ENCODE data around the gene LRCH3.

The LRCH3 gene

DNA sequence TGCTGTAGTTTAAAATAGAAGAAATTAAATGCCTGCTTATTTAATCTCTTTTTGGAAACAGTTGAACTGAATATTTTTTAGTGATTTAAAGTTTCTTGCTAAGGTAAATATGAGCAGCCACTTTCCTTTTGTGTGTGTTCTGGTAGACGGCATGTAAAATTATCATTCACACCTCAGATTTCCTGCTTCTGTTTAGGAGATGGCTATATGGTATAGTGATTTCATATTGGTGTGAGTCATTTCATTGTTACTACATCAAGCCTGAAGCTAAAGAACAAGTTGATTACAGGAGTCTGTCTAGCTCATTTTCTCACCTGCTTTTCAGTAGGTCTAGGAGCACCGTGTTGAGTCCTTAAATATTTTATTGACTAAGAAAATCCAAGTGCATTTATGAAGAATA, 2.2 kb downstream of the LRCH3 start:
- Histone ChIP-seq H3K18ac (ENCODE audit: low read length) (no peak overlapping the region), H3K27ac (ENCODE audit: low read depth, low read length) (no peak overlapping the region), H3K79me1 (ENCODE audit: low read length) (peaks cover 4% of the 10 kb centered on the region), H3K23ac (ENCODE audit: low read length) (no peak overlapping the region), H4K8ac (ENCODE audit: low read depth, low read length) (no peak overlapping the region), H2BK15ac (replicated peaks; ENCODE audit: low read depth) (no peak overlapping the region), H3K36me3 (ENCODE audit: control insufficient read depth, insufficient read depth, low read length) (no peaks in the 10 kb centered on the region), H2BK5ac (ENCODE audit: low read length) (no peak overlapping the region), H3K4me1 (ENCODE audit: control insufficient read depth, low read depth, low read length) (no peaks in the 10 kb centered on the region), H3K4ac (ENCODE audit: low read depth, low read length) (no peak overlapping the region), H3K4me2 (ENCODE audit: low read length) (no peak overlapping the region), H2BK120ac (ENCODE audit: low read depth, low read length) (no peak overlapping the region), H3K9ac (ENCODE audit: low read length) (no peak overlapping the region), H3K56ac (ENCODE audit: low read length) (no peak overlapping the region), H3K4me3 (ENCODE audit: low read length) (no peak overlapping the region), H2AK5ac (ENCODE audit: low read length) (no peak overlapping the region), H4K5ac (ENCODE audit: low read length) (no peak overlapping the region), H3K79me2 (ENCODE audit: control insufficient read depth, insufficient read depth, low read length) (peaks cover 43% of the 10 kb centered on the region), H3K27me3 (ENCODE audit: insufficient read depth, low read length, poor library complexity) (no peaks in the 10 kb centered on the region)
- no CpG with 5 or more reads among the region's 2 CpGs for WGBS (ENCODE audit: extremely low coverage, insufficient coverage, low lambda C conversion rate)
- peak; percentile 30 for DNase-seq

DNA sequence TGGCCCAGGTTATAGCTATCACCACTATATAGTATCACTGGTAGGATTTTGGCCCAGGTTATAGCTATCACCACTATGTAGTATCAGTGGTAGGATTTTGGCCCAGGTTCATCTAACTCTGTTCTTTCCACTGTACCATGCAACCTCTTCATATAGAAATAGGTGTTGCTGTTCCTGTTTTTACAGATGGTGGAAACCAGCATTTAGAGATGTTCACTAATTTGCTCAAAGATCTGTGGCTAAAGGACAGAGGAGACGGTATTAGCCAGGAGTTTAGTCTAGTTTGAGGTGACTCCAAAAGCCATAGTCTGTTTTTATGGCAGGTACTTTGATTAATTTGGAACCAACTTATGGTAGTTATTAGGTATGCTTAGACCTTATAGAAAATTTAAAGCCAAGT, 3.1 kb downstream of the LRCH3 start:
- H3K79me2 ChIP-seq (ENCODE audit: control insufficient read depth, insufficient read depth, low read length) = peaks cover 50% of the 10 kb centered on the region
- H2BK5ac ChIP-seq (ENCODE audit: low read length) = no peak overlapping the region
- H2AK5ac ChIP-seq (ENCODE audit: low read length) = no peak overlapping the region
- no peak for DNase-seq
- H3K4me1 ChIP-seq (ENCODE audit: control insufficient read depth, low read depth, low read length) = no peaks in the 10 kb centered on the region
- H3K23ac ChIP-seq (ENCODE audit: low read length) = no peak overlapping the region
- no peak overlapping the region for H3K56ac ChIP-seq (ENCODE audit: low read length)
- no peaks in the 10 kb centered on the region for H3K27me3 ChIP-seq (ENCODE audit: insufficient read depth, low read length, poor library complexity)
- WGBS (ENCODE audit: extremely low coverage, insufficient coverage, low lambda C conversion rate) = no CpG with 5 or more reads among the region's 1 CpG
- no peak overlapping the region for H4K5ac ChIP-seq (ENCODE audit: low read length)
- no peak overlapping the region for H3K27ac ChIP-seq (ENCODE audit: low read depth, low read length)
- no peak overlapping the region for H4K8ac ChIP-seq (ENCODE audit: low read depth, low read length)
- peaks cover 8% of the 10 kb centered on the region for H3K79me1 ChIP-seq (ENCODE audit: low read length)
- H3K4me2 ChIP-seq (ENCODE audit: low read length) = no peak overlapping the region
- H3K4me3 ChIP-seq (ENCODE audit: low read length) = no peak overlapping the region
- no peak overlapping the region for H2BK120ac ChIP-seq (ENCODE audit: low read depth, low read length)
- H3K36me3 ChIP-seq (ENCODE audit: control insufficient read depth, insufficient read depth, low read length) = no peaks in the 10 kb centered on the region
- H3K18ac ChIP-seq (ENCODE audit: low read length) = no peak overlapping the region
- no peak overlapping the region for H2BK15ac ChIP-seq (replicated peaks; ENCODE audit: low read depth)
- H3K4ac ChIP-seq (ENCODE audit: low read depth, low read length) = no peak overlapping the region
- no peak overlapping the region for H3K9ac ChIP-seq (ENCODE audit: low read length)

DNA sequence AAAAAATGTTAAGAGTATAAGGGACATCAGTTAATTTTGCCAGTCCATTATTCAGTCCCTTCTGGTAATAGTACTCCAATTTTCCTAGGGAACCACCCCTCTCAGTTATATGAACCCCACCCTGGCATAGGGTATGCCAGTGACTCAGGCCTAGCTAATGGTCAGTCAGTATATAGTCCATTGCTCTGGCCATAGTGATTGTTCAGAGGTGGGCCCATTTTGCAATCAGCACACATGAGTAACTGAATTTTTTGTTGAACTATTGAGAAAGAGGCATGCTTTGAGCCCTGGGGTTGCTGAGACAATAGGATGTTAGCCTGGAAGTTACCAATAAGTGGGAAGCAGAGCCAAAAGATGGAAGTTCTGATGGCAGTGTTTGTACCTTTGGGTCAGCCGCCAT, 4.1 kb downstream of the LRCH3 start:
- no peak overlapping the region for H2BK120ac ChIP-seq (ENCODE audit: low read depth, low read length)
- H3K27ac ChIP-seq (ENCODE audit: low read depth, low read length) = no peak overlapping the region
- H3K9ac ChIP-seq (ENCODE audit: low read length) = no peak overlapping the region
- no peak overlapping the region for H4K5ac ChIP-seq (ENCODE audit: low read length)
- no peak for DNase-seq
- H3K79me1 ChIP-seq (ENCODE audit: low read length) = peaks cover 8% of the 10 kb centered on the region
- H3K4ac ChIP-seq (ENCODE audit: low read depth, low read length) = no peak overlapping the region
- H3K18ac ChIP-seq (ENCODE audit: low read length) = no peak overlapping the region
- no peak overlapping the region for H2AK5ac ChIP-seq (ENCODE audit: low read length)
- no CpG with 5 or more reads among the region's 1 CpG for WGBS (ENCODE audit: extremely low coverage, insufficient coverage, low lambda C conversion rate)
- peaks cover 51% of the 10 kb centered on the region for H3K79me2 ChIP-seq (ENCODE audit: control insufficient read depth, insufficient read depth, low read length)
- no peak overlapping the region for H3K56ac ChIP-seq (ENCODE audit: low read length)
- H3K4me1 ChIP-seq (ENCODE audit: control insufficient read depth, low read depth, low read length) = no peaks in the 10 kb centered on the region
- H3K36me3 ChIP-seq (ENCODE audit: control insufficient read depth, insufficient read depth, low read length) = no peaks in the 10 kb centered on the region
- H2BK15ac ChIP-seq (replicated peaks; ENCODE audit: low read depth) = no peak overlapping the region
- no peaks in the 10 kb centered on the region for H3K27me3 ChIP-seq (ENCODE audit: insufficient read depth, low read length, poor library complexity)
- peak overlapping the region; percentile 39 for H4K8ac ChIP-seq (ENCODE audit: low read depth, low read length)
- no peak overlapping the region for H2BK5ac ChIP-seq (ENCODE audit: low read length)
- no peak overlapping the region for H3K4me2 ChIP-seq (ENCODE audit: low read length)
- no peak overlapping the region for H3K4me3 ChIP-seq (ENCODE audit: low read length)
- H3K23ac ChIP-seq (ENCODE audit: low read length) = peak overlapping the region; percentile 6

DNA sequence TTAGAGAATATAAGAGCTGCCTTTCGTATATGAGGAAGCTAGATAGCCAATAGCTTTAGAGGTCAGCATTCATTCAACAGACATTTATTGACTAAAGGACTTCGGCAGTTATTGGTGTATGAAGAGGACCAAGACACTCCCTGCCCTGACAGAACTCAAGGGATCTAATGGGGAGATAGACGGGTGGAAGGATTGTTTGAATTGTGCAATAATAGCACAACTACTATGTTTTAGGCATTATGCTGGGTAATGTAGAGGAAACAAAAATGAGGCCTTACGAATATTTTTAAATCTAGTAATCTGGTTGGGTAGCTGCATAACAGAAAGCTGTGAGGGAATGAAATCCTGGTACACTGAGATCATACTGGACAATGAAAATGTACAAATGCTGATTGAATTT, 5.0 kb downstream of the LRCH3 start:
- H3K27me3 ChIP-seq (ENCODE audit: insufficient read depth, low read length, poor library complexity) = no peaks in the 10 kb centered on the region
- no peak overlapping the region for H2BK120ac ChIP-seq (ENCODE audit: low read depth, low read length)
- no peaks in the 10 kb centered on the region for H3K36me3 ChIP-seq (ENCODE audit: control insufficient read depth, insufficient read depth, low read length)
- no peak overlapping the region for H3K4me3 ChIP-seq (ENCODE audit: low read length)
- no peaks in the 10 kb centered on the region for H3K4me1 ChIP-seq (ENCODE audit: control insufficient read depth, low read depth, low read length)
- H3K4me2 ChIP-seq (ENCODE audit: low read length) = no peak overlapping the region
- H2BK5ac ChIP-seq (ENCODE audit: low read length) = no peak overlapping the region
- H3K56ac ChIP-seq (ENCODE audit: low read length) = no peak overlapping the region
- no peak overlapping the region for H3K4ac ChIP-seq (ENCODE audit: low read depth, low read length)
- peaks cover 53% of the 10 kb centered on the region for H3K79me2 ChIP-seq (ENCODE audit: control insufficient read depth, insufficient read depth, low read length)
- H3K23ac ChIP-seq (ENCODE audit: low read length) = no peak overlapping the region
- H4K8ac ChIP-seq (ENCODE audit: low read depth, low read length) = no peak overlapping the region
- H3K27ac ChIP-seq (ENCODE audit: low read depth, low read length) = no peak overlapping the region
- H4K5ac ChIP-seq (ENCODE audit: low read length) = no peak overlapping the region
- no peak overlapping the region for H2BK15ac ChIP-seq (replicated peaks; ENCODE audit: low read depth)
- H3K79me1 ChIP-seq (ENCODE audit: low read length) = peaks cover 8% of the 10 kb centered on the region
- H3K18ac ChIP-seq (ENCODE audit: low read length) = no peak overlapping the region
- no peak overlapping the region for H3K9ac ChIP-seq (ENCODE audit: low read length)
- WGBS (ENCODE audit: extremely low coverage, insufficient coverage, low lambda C conversion rate) = no CpG with 5 or more reads among the region's 4 CpGs
- no peak overlapping the region for H2AK5ac ChIP-seq (ENCODE audit: low read length)
- DNase-seq = no peak

DNA sequence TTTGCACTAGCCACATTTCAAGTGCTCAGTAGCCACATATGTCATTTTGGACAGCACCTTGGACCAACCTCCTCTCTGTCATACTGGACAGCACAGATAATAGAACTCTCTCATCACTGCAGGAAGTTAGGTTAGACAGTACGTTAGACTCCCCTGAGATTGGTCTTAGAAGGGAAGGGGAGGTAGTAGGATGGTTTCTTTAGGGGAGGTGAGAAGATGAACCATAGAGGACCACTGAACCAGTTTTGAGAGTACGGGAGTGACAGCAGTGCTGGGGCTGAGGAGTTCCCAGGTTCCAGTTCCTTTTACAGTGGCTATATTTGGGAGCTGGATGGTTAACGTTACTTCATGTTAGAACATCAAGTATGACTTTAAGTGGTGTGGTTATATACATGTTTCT, 7.8 kb downstream of the LRCH3 start:
- WGBS (ENCODE audit: extremely low coverage, insufficient coverage, low lambda C conversion rate) = no CpG with 5 or more reads among the region's 3 CpGs
- no peak overlapping the region for H2BK5ac ChIP-seq (ENCODE audit: low read length)

DNA sequence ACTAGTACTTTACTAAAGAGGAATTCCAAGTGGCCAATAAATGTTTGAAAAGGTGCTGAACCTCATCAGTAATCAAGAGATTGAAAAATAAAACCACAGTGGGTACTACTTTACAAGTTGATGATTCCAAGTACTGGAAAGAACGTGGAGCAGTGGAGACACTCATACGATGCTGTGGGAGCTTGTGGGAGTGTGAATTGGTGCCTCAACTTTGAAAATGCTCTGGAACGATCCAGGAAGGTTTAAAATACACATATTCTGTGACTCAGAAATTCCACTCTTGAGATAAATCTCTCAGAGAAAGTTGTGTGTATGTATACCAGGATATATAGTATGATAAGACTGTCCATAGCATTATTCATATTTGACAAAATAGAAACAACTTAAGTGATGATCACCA, 9.3 kb downstream of the LRCH3 start:
- H3K36me3 ChIP-seq (ENCODE audit: control insufficient read depth, insufficient read depth, low read length) = no peaks in the 10 kb centered on the region
- H2BK5ac ChIP-seq (ENCODE audit: low read length) = no peak overlapping the region
- no peak overlapping the region for H3K23ac ChIP-seq (ENCODE audit: low read length)
- peaks cover 8% of the 10 kb centered on the region for H3K79me1 ChIP-seq (ENCODE audit: low read length)
- no peak overlapping the region for H4K8ac ChIP-seq (ENCODE audit: low read depth, low read length)
- peaks cover 48% of the 10 kb centered on the region for H3K79me2 ChIP-seq (ENCODE audit: control insufficient read depth, insufficient read depth, low read length)
- H3K27ac ChIP-seq (ENCODE audit: low read depth, low read length) = no peak overlapping the region
- H3K4me1 ChIP-seq (ENCODE audit: control insufficient read depth, low read depth, low read length) = no peaks in the 10 kb centered on the region
- H3K27me3 ChIP-seq (ENCODE audit: insufficient read depth, low read length, poor library complexity) = no peaks in the 10 kb centered on the region
- H3K4me2 ChIP-seq (ENCODE audit: low read length) = no peak overlapping the region
- H2BK15ac ChIP-seq (replicated peaks; ENCODE audit: low read depth) = no peak overlapping the region
- H2AK5ac ChIP-seq (ENCODE audit: low read length) = no peak overlapping the region
- no peak overlapping the region for H3K4me3 ChIP-seq (ENCODE audit: low read length)
- DNase-seq = no peak
- no peak overlapping the region for H3K4ac ChIP-seq (ENCODE audit: low read depth, low read length)
- no peak overlapping the region for H4K5ac ChIP-seq (ENCODE audit: low read length)
- no peak overlapping the region for H3K18ac ChIP-seq (ENCODE audit: low read length)
- no peak overlapping the region for H3K56ac ChIP-seq (ENCODE audit: low read length)
- WGBS (ENCODE audit: extremely low coverage, insufficient coverage, low lambda C conversion rate) = no CpG with 5 or more reads among the region's 3 CpGs
- H3K9ac ChIP-seq (ENCODE audit: low read length) = no peak overlapping the region
- H2BK120ac ChIP-seq (ENCODE audit: low read depth, low read length) = no peak overlapping the region

More for the DNA sequence above, 7.8 kb downstream of the LRCH3 start:
- no peak overlapping the region for H2AK5ac ChIP-seq (ENCODE audit: low read length)
- H3K27me3 ChIP-seq (ENCODE audit: insufficient read depth, low read length, poor library complexity) = no peaks in the 10 kb centered on the region
- H3K18ac ChIP-seq (ENCODE audit: low read length) = no peak overlapping the region
- H4K5ac ChIP-seq (ENCODE audit: low read length) = no peak overlapping the region
- no peak overlapping the region for H2BK15ac ChIP-seq (replicated peaks; ENCODE audit: low read depth)
- H3K79me2 ChIP-seq (ENCODE audit: control insufficient read depth, insufficient read depth, low read length) = peaks cover 56% of the 10 kb centered on the region
- H3K79me1 ChIP-seq (ENCODE audit: low read length) = peaks cover 8% of the 10 kb centered on the region
- no peak for DNase-seq
- H3K4ac ChIP-seq (ENCODE audit: low read depth, low read length) = no peak overlapping the region
- no peaks in the 10 kb centered on the region for H3K4me1 ChIP-seq (ENCODE audit: control insufficient read depth, low read depth, low read length)
- H3K23ac ChIP-seq (ENCODE audit: low read length) = no peak overlapping the region
- no peak overlapping the region for H3K4me2 ChIP-seq (ENCODE audit: low read length)
- no peak overlapping the region for H4K8ac ChIP-seq (ENCODE audit: low read depth, low read length)
- peak overlapping the region; percentile 8 for H3K56ac ChIP-seq (ENCODE audit: low read length)
- H3K4me3 ChIP-seq (ENCODE audit: low read length) = no peak overlapping the region
- no peak overlapping the region for H3K27ac ChIP-seq (ENCODE audit: low read depth, low read length)
- H2BK120ac ChIP-seq (ENCODE audit: low read depth, low read length) = no peak overlapping the region
- H3K36me3 ChIP-seq (ENCODE audit: control insufficient read depth, insufficient read depth, low read length) = no peaks in the 10 kb centered on the region
- H3K9ac ChIP-seq (ENCODE audit: low read length) = no peak overlapping the region
